ENCODE results near the gene TRERF1.

DNA sequence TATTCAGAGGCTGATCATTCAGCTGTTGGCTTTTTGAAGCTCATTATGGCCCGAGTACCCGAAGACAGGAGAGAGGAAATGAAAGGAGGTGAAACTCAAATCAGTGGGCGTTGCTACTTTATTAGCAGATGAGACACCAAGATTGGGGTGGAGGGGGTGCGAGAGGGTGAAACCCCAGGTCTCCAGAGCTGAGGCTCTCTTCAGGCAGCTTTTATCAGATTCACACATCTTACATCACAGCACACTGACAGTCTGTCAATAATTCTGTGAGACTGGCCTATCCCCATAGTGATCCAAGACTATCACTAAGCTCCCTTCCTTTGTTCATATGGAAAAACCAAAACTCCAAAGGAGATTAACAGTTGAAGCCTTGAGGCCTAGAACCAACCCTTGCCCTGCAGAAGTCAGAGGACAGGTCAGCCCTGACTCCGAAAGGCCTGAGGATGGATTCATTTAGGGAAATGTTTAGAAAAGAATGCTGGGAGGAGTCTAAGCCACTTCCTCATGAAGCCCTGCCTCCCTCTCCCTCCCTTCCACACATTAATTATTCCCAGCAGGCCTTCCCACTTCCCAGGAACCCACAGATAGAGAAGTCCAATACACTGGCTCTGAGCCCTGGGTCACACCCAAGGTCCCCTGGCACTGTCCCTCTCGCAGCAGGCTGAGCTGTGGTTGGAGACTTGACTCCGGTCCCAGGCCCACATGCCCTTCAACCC, 23.2 kb downstream of the TRERF1 start:
- TF ChIP-seq, protein P1, sequence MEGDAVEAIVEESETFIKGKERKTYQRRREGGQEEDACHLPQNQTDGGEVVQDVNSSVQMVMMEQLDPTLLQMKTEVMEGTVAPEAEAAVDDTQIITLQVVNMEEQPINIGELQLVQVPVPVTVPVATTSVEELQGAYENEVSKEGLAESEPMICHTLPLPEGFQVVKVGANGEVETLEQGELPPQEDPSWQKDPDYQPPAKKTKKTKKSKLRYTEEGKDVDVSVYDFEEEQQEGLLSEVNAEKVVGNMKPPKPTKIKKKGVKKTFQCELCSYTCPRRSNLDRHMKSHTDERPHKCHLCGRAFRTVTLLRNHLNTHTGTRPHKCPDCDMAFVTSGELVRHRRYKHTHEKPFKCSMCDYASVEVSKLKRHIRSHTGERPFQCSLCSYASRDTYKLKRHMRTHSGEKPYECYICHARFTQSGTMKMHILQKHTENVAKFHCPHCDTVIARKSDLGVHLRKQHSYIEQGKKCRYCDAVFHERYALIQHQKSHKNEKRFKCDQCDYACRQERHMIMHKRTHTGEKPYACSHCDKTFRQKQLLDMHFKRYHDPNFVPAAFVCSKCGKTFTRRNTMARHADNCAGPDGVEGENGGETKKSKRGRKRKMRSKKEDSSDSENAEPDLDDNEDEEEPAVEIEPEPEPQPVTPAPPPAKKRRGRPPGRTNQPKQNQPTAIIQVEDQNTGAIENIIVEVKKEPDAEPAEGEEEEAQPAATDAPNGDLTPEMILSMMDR (IDR thresholded peaks at IDR 0.05): no peak
- no peak for TF ChIP-seq POLR2A (IDR thresholded peaks at IDR 0.05)

Data from testis (tissue), 2 donors.